ENCODE data around the gene TNFRSF17. TPM values are rescaled to one million over a fixed set of nuclear protein-coding genes. Genes with fewer than 3 reads are reported as not detected.

Gene TNFRSF17
- total and polyA plus RNA-seq, 2 of the 8 experiments (the other 6 are each of a cell fraction or from before 2014, with no cell fraction given): not detected

GRCh38 chr16:11985250-11985649, 20.2 kb downstream of the TNFRSF17 start:
- no peak overlapping the region for H3K56ac ChIP-seq (replicated peaks; ENCODE audit: insufficient read length, low read depth, low read length)
- H3K4ac ChIP-seq (replicated peaks; ENCODE audit: insufficient read length, low read depth, low read length): no peak overlapping the region
- H3K79me1 ChIP-seq (ENCODE audit: low read depth, low read length): no peaks in the 10 kb centered on the region
- H3K18ac ChIP-seq (ENCODE audit: extremely low read depth, low read length): no peak overlapping the region
- no peak overlapping the region for H3K27ac ChIP-seq (ENCODE audit: low read depth, low read length)
- no peak overlapping the region for H2BK12ac ChIP-seq (ENCODE audit: low read depth, low read length)
- CTCF ChIA-PET (ENCODE audit: partially characterized antibody): no interaction called here
- FAIRE-seq: no peak
- H2AFZ ChIP-seq (ENCODE audit: low read length): no peak overlapping the region
- 0 out of 2 replicates have a peak, but pooled peaks cover 2% of the 10 kb centered on the region for H3K23me2 ChIP-seq (ENCODE audit: low read depth, low read length)
- no peak overlapping the region for H3K9ac ChIP-seq (replicated peaks in 1 of 4; ENCODE audit: extremely low read depth in 1 of 4, low read depth in 3 of 4, low read length in 3 of 4)
- H3K9me3 ChIP-seq (ENCODE audit: insufficient read depth in 2 of 2, low read depth in 1 of 2, low read length in 1 of 2): no peaks in the 10 kb centered on the region
- no peaks in the 10 kb centered on the region for H3K79me2 ChIP-seq (ENCODE audit: control insufficient read depth in 1 of 2, insufficient read depth in 2 of 2, low read length in 2 of 2)
- no peak overlapping the region for H2BK120ac ChIP-seq (replicated peaks; ENCODE audit: low read depth, low read length)
- H4K5ac ChIP-seq (ENCODE audit: insufficient read length, low read depth, low read length): no peak overlapping the region
- H2BK5ac ChIP-seq (ENCODE audit: low read depth, low read length): no peak overlapping the region
- no peak overlapping the region for H4K8ac ChIP-seq (ENCODE audit: extremely low read depth, insufficient read depth, low read length)
- no peak overlapping the region for H3K4me2 ChIP-seq (ENCODE audit: insufficient read depth in 1 of 2, low read depth in 2 of 2, low read length in 2 of 2)
- no peak for DNase-seq (ENCODE audit: low read depth in 1 of 2, low spot score in 2 of 2)
- no peak overlapping the region for H3K23ac ChIP-seq (ENCODE audit: insufficient read length)
- POLR2A ChIA-PET (ENCODE audit: partially characterized antibody): interaction anchor here (0.6 kb wide), 1 partner anchor 181 kb away, joined by 3 read pairs; no protein-coding TSS in a partner anchor
- H2AK5ac ChIP-seq (ENCODE audit: low read depth, low read length): no peak overlapping the region
- no peaks in the 10 kb centered on the region for H3K36me3 ChIP-seq (ENCODE audit: control insufficient read depth in 2 of 4, insufficient read depth in 4 of 4, low read length in 3 of 4)
- no peak overlapping the region for H4K91ac ChIP-seq (replicated peaks; ENCODE audit: insufficient read length, low read length)
- no peak overlapping the region for H2BK15ac ChIP-seq (ENCODE audit: low read length)
- no peaks in the 10 kb centered on the region for H4K20me1 ChIP-seq (replicated peaks in 1 of 2; ENCODE audit: control insufficient read depth in 1 of 2, insufficient read depth in 2 of 2, low read length in 2 of 2)
- H3K27me3 ChIP-seq (replicated peaks in 1 of 4; ENCODE audit: control insufficient read depth in 3 of 4, extremely low read depth in 1 of 4, insufficient read depth in 3 of 4, low read length in 3 of 4): no peaks in the 10 kb centered on the region; a peak in 1 of 7 replicates
- H3K4me1 ChIP-seq (replicated peaks in 1 of 4; ENCODE audit: control insufficient read depth in 3 of 4, insufficient read depth in 4 of 4, low read length in 3 of 4): no peaks in the 10 kb centered on the region
- H3K4me3 ChIP-seq (ENCODE audit: extremely low read depth in 1 of 4, insufficient read depth in 2 of 4, low read depth in 3 of 4, low read length in 4 of 4): no peak overlapping the region
- 69% methylated on average over 5 of the region's 5 CpGs; no CpG with 5 or more reads in 1 of the 2 experiments for WGBS, 2 experiments (ENCODE audit: extremely low coverage in 1 of 2, insufficient coverage in 1 of 2, insufficient read length in 1 of 2, insufficient replicate concordance in 2 of 2, low coverage in 1 of 2, low lambda C conversion rate in 2 of 2, missing lambda C conversion rate in 1 of 2)
- no peak overlapping the region for H3K14ac ChIP-seq (ENCODE audit: insufficient read length)
- H2BK20ac ChIP-seq (ENCODE audit: low read length): no peak overlapping the region
- TF ChIP-seq CHD2 (IDR thresholded peaks at IDR 0.05; ENCODE audit: low read length) (no peak), CREB1 (IDR thresholded peaks at IDR 0.05) (no peak), KDM1A (IDR thresholded peaks at IDR 0.05; ENCODE audit: borderline replicate concordance, low read length) (no peak), CBX5 (IDR thresholded peaks at IDR 0.05; ENCODE audit: low read depth, low read length) (no peak), USF2 (IDR thresholded peaks at IDR 0.05; ENCODE audit: low read length) (no peak), PHF8 (conservative IDR thresholded peaks at IDR 0.05; ENCODE audit: low read depth, low read length) (no peak), NANOG (IDR thresholded peaks at IDR 0.05; ENCODE audit: insufficient read depth, low read depth, low read length, poor library complexity, severe bottlenecking) (no peak), GABPA (IDR thresholded peaks at IDR 0.05; ENCODE audit: borderline replicate concordance, insufficient read depth, low read length) (no peak), SIN3A (conservative IDR thresholded peaks at IDR 0.05 in 1 of 2, IDR thresholded peaks at IDR 0.05 in 1 of 2; ENCODE audit: low read depth in 1 of 2, low read length in 2 of 2) (no peak), BACH1 (IDR thresholded peaks at IDR 0.05; ENCODE audit: low read length) (no peak), GTF2F1 (IDR thresholded peaks at IDR 0.05; ENCODE audit: borderline replicate concordance, low read depth, low read length) (no peak), BRCA1 (IDR thresholded peaks at IDR 0.05; ENCODE audit: low read depth, low read length) (no peak), HDAC2 (IDR thresholded peaks at IDR 0.05; ENCODE audit: borderline replicate concordance in 1 of 2, low read depth in 2 of 2, low read length in 2 of 2) (no peak)

Data from H1 (cell line).